Neural progenitor cell (in vitro differentiated cells): Measurements from ENCODE around the gene SBF2. TPM values are rescaled to one million over a fixed set of nuclear protein-coding genes. Genes with fewer than 3 reads are reported as not detected.

Source experiments
- DNase-seq: peaks from one replicate; pipeline ENCODE4 v3.0.0-alpha.2; 2016; ENCODE audit warnings: low spot score
- H2AFZ ChIP-seq: fragments of 200-600 bp; sonication (generic); replicated peaks from 2 replicates; pipeline ENCODE4 v1.6.1; 2016; ENCODE audit warnings: antibody characterized with exemption
- H3F3A ChIP-seq: fragments of 200-600 bp; sonication (generic); 2 replicates; pipeline ENCODE4 v1.6.1; 2016; ENCODE audit warnings: antibody characterized with exemption, low read depth
- H3K27ac ChIP-seq: fragments of 200-600 bp; sonication (generic); 2 replicates; pipeline ENCODE4 v1.5.1; 2016; ENCODE audit warnings: mild to moderate bottlenecking
- H3K27me3 ChIP-seq: fragments of 200-600 bp; sonication (generic); 2 replicates; pipeline ENCODE4 v1.6.1; 2016; ENCODE audit warnings: mild to moderate bottlenecking, moderate library complexity
- H3K36me3 ChIP-seq: fragments of 200-600 bp; sonication (generic); 2 replicates; pipeline ENCODE4 v1.5.1; 2016
- H3K4me1 ChIP-seq: fragments of 200-600 bp; sonication (generic); 2 replicates; pipeline ENCODE4 v1.6.1; 2016; ENCODE audit warnings: mixed run types
- H3K4me2 ChIP-seq: fragments of 200-600 bp; sonication (generic); 2 replicates; pipeline ENCODE4 v1.6.1; 2016
- H3K4me3 ChIP-seq: fragments of 200-600 bp; sonication (generic); 2 replicates; pipeline ENCODE4 v1.5.1; 2016
- H3K79me2 ChIP-seq: fragments of 200-600 bp; sonication (generic); 2 replicates; pipeline ENCODE4 v1.6.1; 2016; ENCODE audit warnings: low read depth
- H3K9ac ChIP-seq: fragments of 200-600 bp; sonication (generic); 2 replicates; pipeline ENCODE4 v1.6.1; 2016
- H3K9me3 ChIP-seq: fragments of 200-600 bp; sonication (generic); 2 replicates; pipeline ENCODE4 v1.5.1; 2016; ENCODE audit warnings: low read depth
- H4K20me1 ChIP-seq: fragments of 200-600 bp; sonication (generic); 2 replicates; pipeline ENCODE4 v1.6.1; 2016; ENCODE audit warnings: low read depth
- H3K27ac Mint-ChIP-seq: 3 replicates; pipeline ENCODE4 v1.8.0; 2021; ENCODE audit warnings: mixed read lengths
- H3K27me3 Mint-ChIP-seq: 2 replicates; pipeline ENCODE4 v1.8.0; 2022; ENCODE audit warnings: low read depth, mild to moderate bottlenecking, inconsistent platforms, moderate library complexity, mixed read lengths; ENCODE audit not compliant: insufficient read depth
- H3K36me3 Mint-ChIP-seq: 3 replicates; pipeline ENCODE4 v1.8.0; 2021; ENCODE audit warnings: mixed read lengths
- H3K4me1 Mint-ChIP-seq: 3 replicates; pipeline ENCODE4 v1.8.0; 2021; ENCODE audit warnings: mixed read lengths
- H3K4me3 Mint-ChIP-seq: 3 replicates; pipeline ENCODE4 v1.8.0; 2021; ENCODE audit warnings: mild to moderate bottlenecking, moderate library complexity, mixed read lengths
- H3K9me3 Mint-ChIP-seq: 3 replicates; pipeline ENCODE4 v1.8.0; 2020; ENCODE audit warnings: mixed read lengths
- CTCF ChIP-seq: fragments of 200-600 bp; sonication (generic); IDR thresholded peaks from 2 replicates; pipeline ENCODE4 v1.5.1; 2017; ENCODE audit warnings: antibody characterized with exemption, mild to moderate bottlenecking
- EZH2 ChIP-seq: fragments of 200-600 bp; sonication (generic); IDR thresholded peaks from 2 replicates; pipeline ENCODE4 v1.6.1; 2017; ENCODE audit warnings: antibody characterized with exemption, mild to moderate bottlenecking, moderate library complexity
- EZH2phosphoT487 ChIP-seq: fragments of 200-600 bp; sonication (generic); IDR thresholded peaks from 2 replicates; pipeline ENCODE4 v1.6.1; 2017; ENCODE audit warnings: antibody characterized with exemption
- total RNA-seq: library from RNA; depleted of rRNA; stranded (reverse); fragments of >200 nt; gene quantifications from 2 replicates; pipeline ENCODE4 v1.2.3, GENCODE V29; 2015; ENCODE audit warnings: low replicate concordance

SBF2 gene
- total RNA-seq, 1 donor from 2014 or later: 48.2 TPM

- Histone ChIP-seq H3K27me3 (no peaks in the 10 kb centered on the region), H2AFZ (no peak overlapping the region), H3K36me3 (no peaks in the 10 kb centered on the region), H3K9ac (no peak overlapping the region), H3K79me2 (no peaks in the 10 kb centered on the region), H3K4me3 (no peak overlapping the region), H3K4me1 (no peaks in the 10 kb centered on the region), H3F3A (no peaks in the 10 kb centered on the region), H3K27ac (no peak overlapping the region), H3K4me2 (no peak overlapping the region), H4K20me1 (no peaks in the 10 kb centered on the region), H3K9me3 (no peaks in the 10 kb centered on the region)
- DNase-seq: no peak
- Mint-ChIP-seq H3K9me3 (no peaks in the 10 kb centered on the region), H3K36me3 (peaks cover 7% of the 10 kb centered on the region), H3K4me3 (no peak overlapping the region), H3K4me1 (no peaks in the 10 kb centered on the region), H3K27me3 (no peaks in the 10 kb centered on the region), H3K27ac (no peak overlapping the region)
- TF ChIP-seq EZH2phosphoT487: no peak
- no peak for TF ChIP-seq CTCF
- no peak for TF ChIP-seq EZH2
These were observed 179.2 kb downstream of the SBF2 start for GRCh38 chr11:10114593-10115404.

- Mint-ChIP-seq H3K27me3 (no peaks in the 10 kb centered on the region), H3K9me3 (no peaks in the 10 kb centered on the region), H3K4me3 (no peak overlapping the region), H3K36me3 (peaks cover 7% of the 10 kb centered on the region), H3K27ac (no peak overlapping the region), H3K4me1 (no peaks in the 10 kb centered on the region)
- Histone ChIP-seq H3K9ac (no peak overlapping the region), H3K36me3 (no peaks in the 10 kb centered on the region), H3K4me1 (no peaks in the 10 kb centered on the region), H3K9me3 (no peaks in the 10 kb centered on the region), H3K4me2 (no peak overlapping the region), H2AFZ (no peak overlapping the region), H4K20me1 (no peaks in the 10 kb centered on the region), H3K27ac (no peak overlapping the region), H3K4me3 (no peak overlapping the region), H3F3A (no peaks in the 10 kb centered on the region), H3K27me3 (no peaks in the 10 kb centered on the region), H3K79me2 (no peaks in the 10 kb centered on the region)
- TF ChIP-seq EZH2: no peak
- TF ChIP-seq EZH2phosphoT487: no peak
- TF ChIP-seq CTCF: no peak
- DNase-seq: no peak
These were observed 180.2 kb downstream of the SBF2 start for GRCh38 chr11:10113852-10114251.

GRCh38 chr11:10109806-10110205 lies 184.2 kb downstream of the SBF2 start:
- no peak overlapping the region for H3K27ac ChIP-seq
- H3F3A ChIP-seq: no peaks in the 10 kb centered on the region
- Mint-ChIP-seq H3K27ac (no peak overlapping the region), H3K4me3 (no peak overlapping the region), H3K27me3 (no peaks in the 10 kb centered on the region), H3K9me3 (no peaks in the 10 kb centered on the region), H3K4me1 (no peaks in the 10 kb centered on the region), H3K36me3 (peaks cover 3% of the 10 kb centered on the region)
- H3K4me1 ChIP-seq: peaks cover 10% of the 10 kb centered on the region
- H3K4me3 ChIP-seq: no peak overlapping the region
- TF ChIP-seq EZH2 (no peak), EZH2phosphoT487 (no peak), CTCF (no peak)
- no peaks in the 10 kb centered on the region for H4K20me1 ChIP-seq
- no peaks in the 10 kb centered on the region for H3K27me3 ChIP-seq
- no peaks in the 10 kb centered on the region for H3K9me3 ChIP-seq
- H2AFZ ChIP-seq: no peak overlapping the region
- no peak for DNase-seq
- H3K79me2 ChIP-seq: no peaks in the 10 kb centered on the region
- no peak overlapping the region for H3K9ac ChIP-seq
- no peaks in the 10 kb centered on the region for H3K36me3 ChIP-seq
- no peak overlapping the region for H3K4me2 ChIP-seq
